HS-27A (cell line): ENCODE measurements around the gene NDE1.
"Not testable (repeated sequence)": the region's sequence is repeated elsewhere in the genome, so short reads cannot be mapped to it uniquely, and the experiment has no call there.

Experiments used
- DNase-seq: peaks from one replicate; pipeline ENCODE4 v3.0.0-alpha.2; 2012; ENCODE audit warnings: low read depth, missing footprints

The NDE1 gene

GRCh38 chr16:15701367-15701766 lies 51.3 kb downstream of the NDE1 start:
- DNase-seq, result no peak

GRCh38 chr16:15701975-15702970 lies 52.2 kb downstream of the NDE1 start:
- no peak for DNase-seq

- no peak for DNase-seq
Observed at GRCh38 chr16:15703029-15703736, 53.1 kb downstream of the NDE1 start.

GRCh38 chr16:15704545-15704987 lies 54.5 kb downstream of the NDE1 start:
- DNase-seq, result peak; percentile 30

- no peak for DNase-seq
Observed at GRCh38 chr16:15705064-15705565, 55.1 kb downstream of the NDE1 start.

GRCh38 chr16:15707332-15707731 lies 57.3 kb downstream of the NDE1 start:
- DNase-seq, result no peak

- no peak for DNase-seq
Observed at GRCh38 chr16:15708096-15708495, 58.1 kb downstream of the NDE1 start.

GRCh38 chr16:15708997-15709396 lies 59.0 kb downstream of the NDE1 start:
- DNase-seq, result no peak

GRCh38 chr16:15714393-15715172 lies 64.5 kb downstream of the NDE1 start:
- no peak for DNase-seq

- DNase-seq, result no peak
Observed at GRCh38 chr16:15715221-15715620, 65.2 kb downstream of the NDE1 start.

GRCh38 chr16:15716694-15717447 lies 66.8 kb downstream of the NDE1 start:
- no peak for DNase-seq

- no peak for DNase-seq
Observed at GRCh38 chr16:15721018-15721417, 71.0 kb downstream of the NDE1 start.

GRCh38 chr16:15723808-15724207 lies 73.8 kb downstream of the NDE1 start:
- no peak for DNase-seq

- no peak for DNase-seq
Observed at GRCh38 chr16:15725641-15726240, 75.7 kb downstream of the NDE1 start.

GRCh38 chr16:15726715-15727114 lies 76.7 kb downstream of the NDE1 start:
- DNase-seq, result no peak

- DNase-seq, result not testable (repeated sequence)
Observed at GRCh38 chr16:15727697-15728096, 77.7 kb downstream of the NDE1 start.

- DNase-seq, result no peak
Observed at GRCh38 chr16:15729152-15729551, 79.1 kb downstream of the NDE1 start.

- no peak for DNase-seq
Observed at GRCh38 chr16:15732416-15732815, 82.4 kb downstream of the NDE1 start.

- DNase-seq, result no peak
Observed at GRCh38 chr16:15735610-15736009, 85.6 kb downstream of the NDE1 start.

GRCh38 chr16:15736529-15736928 lies 86.5 kb downstream of the NDE1 start:
- no peak for DNase-seq

GRCh38 chr16:15737140-15737644 lies 87.1 kb downstream of the NDE1 start:
- no peak for DNase-seq
